Measurements from ENCODE around the gene HIC1.
A peak's percentile ranks its signal among the peaks of the same experiment; 100 is the strongest.

HIC1 gene

DNA sequence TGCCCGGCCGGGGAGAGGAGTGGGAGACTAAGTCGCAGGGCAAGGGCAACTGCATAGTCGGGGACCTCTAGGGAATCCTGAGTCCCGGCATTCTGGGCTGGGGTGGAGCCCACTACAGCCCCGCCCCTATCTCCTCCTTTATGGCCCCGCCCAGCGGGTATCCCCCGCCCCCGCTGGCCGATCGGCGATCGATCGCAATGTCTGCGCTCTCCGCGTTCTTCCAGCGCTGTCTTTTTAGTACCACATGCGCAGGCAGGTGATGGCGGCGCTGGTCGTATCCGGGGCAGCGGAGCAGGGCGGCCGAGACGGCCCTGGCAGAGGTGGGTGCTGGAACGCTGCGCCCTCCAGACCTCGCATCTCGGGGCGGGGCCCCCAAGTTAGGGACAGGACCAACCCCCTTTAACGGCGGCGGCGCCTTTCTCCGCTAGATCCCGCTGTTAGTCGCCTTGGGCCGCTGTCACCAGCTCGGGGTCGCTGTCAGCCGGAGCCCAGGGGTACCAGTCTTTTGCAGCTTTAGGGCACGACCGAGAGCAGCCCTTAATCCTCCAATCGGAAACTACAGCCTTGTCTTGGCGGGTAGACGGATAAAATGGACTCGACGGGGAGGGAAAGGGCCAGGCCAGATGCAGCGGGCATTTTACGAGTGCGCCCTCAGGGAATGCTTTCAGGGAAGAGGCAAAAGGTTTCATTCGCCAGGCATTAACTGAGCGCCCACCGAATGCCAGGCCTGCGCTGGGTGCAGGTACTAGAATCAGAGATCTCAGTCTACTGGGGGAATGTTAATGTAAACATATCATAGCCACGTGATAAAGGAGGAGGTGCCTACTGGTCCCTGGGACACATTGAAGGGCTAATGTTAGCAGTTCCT, 24.8 kb upstream of the HIC1 start, which contains the start of gene DPH1:
Gene DPH1 (plus strand): TSS at position 243 of the 868 bp plus-strand sequence. CDS start 17 bp downstream, at position 260.
- H3K27ac Mint-ChIP-seq = peak within 1 kb of the TSS; percentile 85 to 90
- peaks cover 21 to 26% of the 10 kb centered on the region in 2 donors for H3K4me1 Mint-ChIP-seq (ENCODE audit: low read depth in 2 of 2)
- peaks cover 10% of the 10 kb centered on the region for H3K36me3 Mint-ChIP-seq (ENCODE audit: insufficient read depth)
- DNase-seq (peak; percentile 79 to 84 (median 80)), ATAC-seq (replicated peaks) (peak; percentile 83)
- peaks cover 14 to 39% of the 10 kb centered on the region in 2 donors for H3K27me3 Mint-ChIP-seq
- no peaks in the 10 kb centered on the region for H3K9me3 Mint-ChIP-seq
- peak within 1 kb of the TSS; percentile 90 to 93 for H3K4me3 Mint-ChIP-seq

DNA sequence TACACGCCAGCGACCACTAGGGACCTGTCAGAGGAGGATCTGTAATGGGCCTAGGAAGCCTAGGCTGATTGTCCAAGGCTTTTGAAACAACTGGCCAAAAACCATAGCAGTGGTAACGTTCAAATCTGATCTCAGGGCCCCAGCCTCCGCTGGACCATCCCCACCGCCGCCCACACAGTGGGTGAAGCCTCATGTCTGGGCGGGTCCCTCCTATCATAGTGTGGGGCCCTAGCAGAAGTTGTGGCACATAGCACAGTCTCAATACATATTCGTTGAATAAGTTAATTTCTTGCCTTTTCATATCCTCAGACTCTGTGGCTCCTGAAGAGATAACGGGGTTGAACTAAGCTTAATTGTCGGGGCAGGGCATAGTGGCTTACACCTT, 24.1 kb upstream of the HIC1 start:
- peaks cover 20 to 25% of the 10 kb centered on the region in 2 donors for H3K4me1 Mint-ChIP-seq (ENCODE audit: low read depth in 2 of 2)
- ATAC-seq (replicated peaks) = no peak
- peaks cover 12 to 34% of the 10 kb centered on the region in 2 donors for H3K27me3 Mint-ChIP-seq

DNA sequence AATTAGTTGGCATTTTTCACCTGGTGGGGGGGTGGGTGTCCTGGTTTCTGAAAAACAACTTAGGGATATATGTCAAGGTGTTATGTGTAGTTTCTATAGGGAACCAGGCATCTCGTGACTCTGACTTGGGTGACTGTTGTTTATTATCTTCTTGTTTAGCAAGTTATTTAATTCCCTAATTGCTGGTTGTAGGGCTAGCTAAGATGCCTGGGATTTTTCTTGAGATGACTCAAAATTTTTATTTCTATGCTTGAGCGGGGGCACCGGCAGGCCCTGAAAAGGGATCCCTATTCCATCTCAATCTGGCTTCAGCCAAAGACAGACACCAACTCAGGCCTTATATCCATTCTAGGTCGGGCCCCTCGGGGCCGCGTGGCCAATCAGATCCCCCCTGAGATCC, 21.8 kb upstream of the HIC1 start:
- ATAC-seq (replicated peaks) (no peak), DNase-seq (no peak)
- peaks cover 14 to 19% of the 10 kb centered on the region in 2 donors for H3K4me1 Mint-ChIP-seq (ENCODE audit: low read depth in 2 of 2)
- H3K27ac Mint-ChIP-seq = no peak overlapping the region
- peaks cover 4 to 11% of the 10 kb centered on the region in 2 donors for H3K27me3 Mint-ChIP-seq
- H3K9me3 Mint-ChIP-seq = no peaks in the 10 kb centered on the region
- H3K4me3 Mint-ChIP-seq = no peak overlapping the region
- peaks cover 15% of the 10 kb centered on the region for H3K36me3 Mint-ChIP-seq (ENCODE audit: insufficient read depth)

More for the DNA sequence above, 24.1 kb upstream of the HIC1 start:
- Mint-ChIP-seq H3K9me3 (no peaks in the 10 kb centered on the region), H3K4me3 (peak overlapping the region; percentile 90 to 93), H3K36me3 (ENCODE audit: insufficient read depth) (peaks cover 10% of the 10 kb centered on the region), H3K27ac (peak overlapping the region; percentile 85 to 90)
- no peak for DNase-seq

DNA sequence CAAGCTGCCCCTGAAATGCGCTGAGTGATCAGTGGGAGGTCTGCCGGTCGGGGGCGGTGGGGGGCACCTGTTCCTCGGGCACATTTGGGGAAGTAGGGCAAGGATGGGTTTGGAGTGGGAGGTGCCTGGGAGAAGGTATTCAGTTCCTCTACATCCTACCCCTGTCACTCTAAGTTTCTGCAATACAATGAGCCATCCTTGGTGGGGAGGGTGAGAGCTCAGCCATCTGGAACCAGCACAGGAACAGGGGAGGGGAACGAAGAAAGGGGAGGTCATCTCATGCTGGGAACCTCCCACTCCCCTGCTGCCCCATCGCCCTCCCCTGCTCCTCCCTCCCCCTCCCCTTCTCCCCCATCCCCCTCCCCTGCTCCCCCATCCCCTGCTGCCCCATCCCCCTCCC, 20.7 kb upstream of the HIC1 start:
- Mint-ChIP-seq H3K4me1 (ENCODE audit: low read depth in 2 of 2) (peaks cover 12 to 17% of the 10 kb centered on the region in 2 donors), H3K27me3 (peaks cover 0 to under 1% of the 10 kb centered on the region in 2 donors), H3K4me3 (no peak overlapping the region), H3K27ac (no peak overlapping the region), H3K36me3 (ENCODE audit: insufficient read depth) (peaks cover 24% of the 10 kb centered on the region), H3K9me3 (no peaks in the 10 kb centered on the region)
- DNase-seq = no peak
- no peak for ATAC-seq (replicated peaks)

DNA sequence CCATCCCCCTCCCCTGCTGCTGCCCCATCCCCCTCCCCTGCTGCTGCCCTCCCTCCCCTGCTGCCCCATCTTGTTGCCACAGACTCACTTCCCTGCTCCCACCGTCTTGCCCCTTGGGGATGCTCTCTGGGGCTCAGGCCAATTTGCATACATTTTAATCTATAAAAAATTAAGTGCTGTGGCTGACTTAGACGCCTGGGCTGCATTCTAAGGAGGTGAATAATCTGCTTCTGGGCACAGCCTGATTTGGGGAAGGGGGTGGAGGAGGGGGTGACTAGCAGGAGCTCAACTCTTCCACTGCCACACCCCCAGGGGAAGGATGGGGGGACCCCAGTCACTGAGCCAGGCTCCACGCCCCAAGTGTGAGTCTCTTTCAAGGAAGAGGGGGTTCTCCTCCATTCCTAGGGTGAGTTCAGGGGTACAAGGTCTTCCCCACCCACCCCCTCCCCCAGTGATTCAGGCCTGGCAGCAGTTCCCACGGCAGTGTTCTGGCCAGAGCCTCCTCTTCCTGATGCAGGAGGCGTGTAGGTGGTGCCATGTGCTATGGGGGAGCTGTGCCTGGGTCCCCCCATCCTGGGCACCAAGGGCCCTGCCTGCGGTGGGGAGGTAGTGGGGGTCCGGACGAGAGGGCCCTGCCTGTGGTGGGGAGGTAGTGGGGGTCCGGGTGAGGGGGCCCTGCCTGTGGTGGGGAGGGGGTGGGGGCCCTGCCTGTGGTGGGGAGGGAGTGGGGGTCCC, 19.9 kb upstream of the HIC1 start:
- ATAC-seq (replicated peaks) (no peak), DNase-seq (no peak)
- H3K36me3 Mint-ChIP-seq (ENCODE audit: insufficient read depth) = peaks cover 23% of the 10 kb centered on the region
- no peak overlapping the region for H3K4me3 Mint-ChIP-seq
- H3K27me3 Mint-ChIP-seq = no peaks in the 10 kb centered on the region
- peaks cover 11 to 14% of the 10 kb centered on the region in 2 donors for H3K4me1 Mint-ChIP-seq (ENCODE audit: low read depth in 2 of 2)
- no peaks in the 10 kb centered on the region for H3K9me3 Mint-ChIP-seq
- no peak overlapping the region for H3K27ac Mint-ChIP-seq

DNA sequence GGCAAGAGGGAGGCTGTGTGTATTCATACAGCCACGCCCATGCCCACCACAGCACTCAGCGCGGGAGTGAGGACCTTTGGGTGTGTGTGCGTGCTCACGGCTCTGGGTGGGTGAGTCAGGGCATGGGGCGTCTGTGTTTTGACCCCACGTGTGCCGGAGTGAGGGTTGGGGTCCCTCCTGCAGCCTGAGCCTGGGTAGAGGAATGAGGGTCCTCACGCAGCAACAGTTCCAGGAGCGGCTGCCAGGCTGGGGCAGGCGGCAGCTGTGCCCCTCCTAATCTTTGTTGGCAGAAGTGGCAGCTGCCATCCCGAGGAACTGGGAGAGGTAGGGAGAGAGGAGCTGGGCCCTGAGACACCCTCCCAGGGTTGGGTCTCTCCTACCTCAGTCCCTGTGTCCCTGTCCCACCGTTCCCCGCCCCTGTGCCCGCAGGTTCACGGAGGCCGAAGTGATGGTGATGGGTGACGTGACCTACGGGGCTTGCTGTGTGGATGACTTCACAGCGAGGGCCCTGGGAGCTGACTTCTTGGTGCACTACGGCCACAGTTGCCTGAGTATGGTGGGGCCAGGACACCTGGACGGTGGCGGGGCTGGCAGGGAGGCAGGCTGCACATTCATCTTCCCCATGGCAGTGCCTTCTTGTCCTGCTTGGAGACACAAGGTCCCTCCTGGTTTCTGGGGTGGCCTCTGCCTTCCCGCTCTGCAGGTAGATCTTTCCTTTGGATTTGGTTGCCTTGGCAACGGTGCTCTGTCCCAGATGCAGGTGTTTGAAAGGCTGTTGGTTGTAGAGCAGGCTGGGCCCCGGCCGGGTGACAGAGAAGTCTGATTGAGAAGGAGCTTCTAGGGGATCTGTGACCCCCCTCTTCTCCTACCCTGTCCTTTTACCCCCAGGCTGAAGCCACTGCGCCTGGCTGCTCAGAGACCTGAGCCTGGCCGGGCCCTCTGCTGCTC, 19.1 kb upstream of the HIC1 start:
- no peaks in the 10 kb centered on the region for H3K27me3 Mint-ChIP-seq
- H3K4me3 Mint-ChIP-seq = no peak overlapping the region
- no peak for DNase-seq
- peaks cover 23% of the 10 kb centered on the region for H3K36me3 Mint-ChIP-seq (ENCODE audit: insufficient read depth)
- no peaks in the 10 kb centered on the region for H3K9me3 Mint-ChIP-seq
- peaks cover 3 to 5% of the 10 kb centered on the region in 2 donors for H3K4me1 Mint-ChIP-seq (ENCODE audit: low read depth in 2 of 2)
- peak overlapping the region in 1 of 2 donors; percentile 44 for H3K27ac Mint-ChIP-seq
- ATAC-seq (replicated peaks) = no peak

DNA sequence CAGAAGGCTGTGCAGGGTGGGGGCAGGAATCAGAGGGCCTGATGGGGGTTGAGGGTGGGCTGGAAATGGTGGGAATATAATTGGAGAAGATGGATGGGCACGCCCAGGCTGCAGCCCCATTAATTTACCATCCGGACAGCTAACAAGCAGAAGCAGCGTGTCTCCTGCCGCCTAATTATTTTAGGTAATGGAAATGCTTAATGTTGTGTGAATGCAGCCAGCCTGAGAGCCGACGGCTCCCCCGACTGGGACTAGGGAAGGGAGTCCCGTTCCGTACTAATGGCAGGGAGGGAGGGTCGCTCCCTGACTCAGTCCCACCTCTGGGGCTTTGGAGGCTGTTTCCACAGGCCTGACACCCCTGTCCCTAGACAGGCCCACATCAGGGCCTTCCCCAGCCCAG, 17.7 kb upstream of the HIC1 start:
- no peaks in the 10 kb centered on the region for H3K27me3 Mint-ChIP-seq
- ATAC-seq (replicated peaks) (no peak), DNase-seq (no peak)
- H3K9me3 Mint-ChIP-seq = no peaks in the 10 kb centered on the region
- H3K4me3 Mint-ChIP-seq = no peak overlapping the region
- peaks cover 1 to 3% of the 10 kb centered on the region in 2 donors for H3K4me1 Mint-ChIP-seq (ENCODE audit: low read depth in 2 of 2)
- H3K36me3 Mint-ChIP-seq (ENCODE audit: insufficient read depth) = peaks cover 36% of the 10 kb centered on the region
- no peak overlapping the region for H3K27ac Mint-ChIP-seq

DNA sequence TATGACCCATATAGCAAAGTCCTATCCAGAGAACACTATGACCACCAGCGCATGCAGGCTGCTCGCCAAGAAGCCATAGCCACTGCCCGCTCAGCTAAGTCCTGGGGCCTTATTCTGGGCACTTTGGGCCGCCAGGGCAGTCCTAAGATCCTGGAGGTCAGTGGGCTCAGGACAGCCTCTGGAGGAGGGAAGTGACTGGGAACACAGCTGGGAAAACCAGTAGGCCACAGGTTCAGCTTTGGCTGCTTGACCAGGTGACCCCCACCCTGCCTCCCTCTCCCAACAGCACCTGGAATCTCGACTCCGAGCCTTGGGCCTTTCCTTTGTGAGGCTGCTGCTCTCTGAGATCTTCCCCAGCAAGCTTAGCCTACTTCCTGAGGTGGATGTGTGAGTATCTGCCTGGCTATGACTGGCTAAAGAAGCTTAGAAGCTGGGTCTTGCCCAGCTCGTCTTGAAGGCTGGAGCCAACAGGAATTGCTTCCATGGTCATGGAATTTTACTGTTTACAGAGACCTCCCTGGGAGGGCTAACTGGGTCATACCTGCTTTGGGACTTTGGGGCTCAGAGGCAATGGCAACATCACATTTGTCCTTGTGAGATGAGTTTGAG, 14.6 kb upstream of the HIC1 start:
- ATAC-seq (replicated peaks) (no peak), DNase-seq (no peak)
- Mint-ChIP-seq H3K4me3 (peak overlapping the region; percentile 36 to 91), H3K27me3 (no peaks in the 10 kb centered on the region), H3K9me3 (no peaks in the 10 kb centered on the region), H3K27ac (peak overlapping the region; percentile 13 to 98), H3K4me1 (ENCODE audit: low read depth in 2 of 2) (peaks cover 15 to 23% of the 10 kb centered on the region in 2 donors), H3K36me3 (ENCODE audit: insufficient read depth) (peaks cover 44% of the 10 kb centered on the region)

DNA sequence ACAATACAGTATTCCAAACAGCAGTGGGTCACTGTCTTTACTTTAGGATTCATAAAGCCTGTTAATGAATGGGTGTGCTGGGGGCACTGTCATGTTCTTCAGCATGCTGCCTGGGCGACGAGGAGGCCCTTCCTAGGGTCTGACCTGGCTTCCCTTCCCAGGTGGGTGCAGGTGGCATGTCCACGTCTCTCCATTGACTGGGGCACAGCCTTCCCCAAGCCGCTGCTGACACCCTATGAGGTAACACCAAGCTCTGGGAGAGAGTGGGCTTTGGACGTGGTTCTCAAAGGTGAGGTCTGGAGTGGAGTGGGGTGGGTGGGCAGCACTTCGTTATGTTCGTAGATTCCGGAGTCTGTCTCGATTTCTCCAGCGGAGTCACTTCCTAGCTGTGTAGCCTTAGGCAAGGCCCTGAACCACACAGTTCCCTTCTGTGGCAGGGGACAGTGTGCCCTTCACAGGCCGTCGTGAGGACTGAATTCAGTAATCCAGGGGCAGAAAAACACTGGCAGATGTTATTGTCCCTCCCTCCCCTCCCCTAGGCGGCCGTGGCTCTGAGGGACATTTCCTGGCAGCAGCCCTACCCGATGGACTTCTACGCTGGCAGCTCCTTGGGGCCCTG, 13.9 kb upstream of the HIC1 start:
- H3K4me3 Mint-ChIP-seq = peak overlapping the region; percentile 90 to 91

DNA sequence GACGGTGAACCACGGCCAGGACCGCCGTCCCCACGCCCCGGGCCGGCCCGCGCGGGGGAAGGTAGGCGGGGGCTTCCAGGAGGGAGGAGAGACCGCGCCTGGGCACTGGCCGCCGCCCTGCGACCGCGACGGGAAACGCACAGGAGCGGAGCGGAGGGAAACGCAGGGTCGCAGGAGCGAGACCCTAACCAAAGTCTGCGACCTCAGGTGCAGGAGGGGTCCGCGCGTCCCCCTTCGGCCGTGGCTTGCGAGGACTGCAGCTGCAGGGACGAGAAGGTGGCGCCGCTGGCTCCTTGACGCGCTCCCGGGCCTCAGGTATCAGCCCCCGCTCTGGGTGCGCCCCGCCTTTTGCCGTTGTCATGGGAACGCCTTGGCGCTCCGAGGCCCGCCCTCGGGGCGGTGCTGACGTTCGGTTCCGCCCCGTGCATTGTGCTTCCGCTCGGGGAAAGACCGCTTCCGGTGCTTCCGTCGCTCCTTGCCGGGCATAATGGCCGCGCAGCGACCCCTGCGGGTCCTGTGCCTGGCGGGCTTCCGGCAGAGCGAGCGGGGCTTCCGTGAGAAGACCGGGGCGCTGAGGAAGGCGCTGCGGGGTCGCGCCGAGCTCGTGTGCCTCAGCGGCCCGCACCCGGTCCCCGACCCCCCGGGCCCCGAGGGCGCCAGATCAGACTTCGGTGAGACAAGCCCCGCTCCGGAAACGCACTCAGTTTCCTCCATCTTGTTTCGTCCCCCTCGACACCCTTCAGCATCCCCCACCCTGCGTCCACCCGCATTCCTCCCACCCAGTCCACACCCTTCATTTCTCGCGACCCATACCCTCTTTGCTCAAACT, 13.1 kb upstream of the HIC1 start, which contains the start of gene OVCA2:
Gene OVCA2 (plus strand): TSS at position 462 of the 829 bp plus-strand sequence. CDS start 26 bp downstream, at position 488.
- H3K9me3 Mint-ChIP-seq = no peaks in the 10 kb centered on the region
- peak within 1 kb of the TSS; percentile 96 to 98 for H3K27ac Mint-ChIP-seq
- DNase-seq (peak; percentile 96 to 98 (median 97)), ATAC-seq (replicated peaks) (peak; percentile 94)
- peaks cover 39% of the 10 kb centered on the region for H3K36me3 Mint-ChIP-seq (ENCODE audit: insufficient read depth)
- no peaks in the 10 kb centered on the region for H3K27me3 Mint-ChIP-seq
- H3K4me3 Mint-ChIP-seq = peak within 1 kb of the TSS; percentile 90 to 91
- H3K4me1 Mint-ChIP-seq (ENCODE audit: low read depth in 2 of 2) = peaks cover 15 to 23% of the 10 kb centered on the region in 2 donors

More for the DNA sequence above, 13.9 kb upstream of the HIC1 start:
- Mint-ChIP-seq H3K27ac (peak overlapping the region; percentile 96 to 98), H3K27me3 (no peaks in the 10 kb centered on the region), H3K9me3 (no peaks in the 10 kb centered on the region), H3K4me1 (ENCODE audit: low read depth in 2 of 2) (peaks cover 15 to 23% of the 10 kb centered on the region in 2 donors), H3K36me3 (ENCODE audit: insufficient read depth) (peaks cover 44% of the 10 kb centered on the region)
- DNase-seq (no peak), ATAC-seq (replicated peaks) (no peak)

DNA sequence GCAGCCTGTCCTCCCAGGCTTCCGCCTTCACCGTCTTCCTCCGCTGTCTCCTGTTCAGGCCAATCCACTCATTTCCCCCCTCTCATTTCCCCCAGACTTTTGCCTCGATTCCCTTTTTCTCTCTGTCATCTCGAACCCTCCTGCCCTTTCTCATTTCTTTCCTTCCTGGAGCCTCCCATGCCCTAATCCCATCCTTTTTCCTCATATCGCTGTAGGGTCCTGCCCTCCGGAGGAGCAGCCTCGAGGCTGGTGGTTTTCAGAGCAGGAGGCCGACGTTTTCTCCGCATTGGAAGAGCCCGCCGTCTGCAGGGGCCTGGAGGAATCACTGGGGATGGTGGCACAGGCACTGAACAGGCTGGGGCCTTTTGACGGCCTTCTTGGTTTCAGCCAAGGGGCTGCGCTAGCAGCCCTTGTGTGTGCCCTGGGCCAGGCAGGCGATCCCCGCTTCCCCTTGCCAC, 12.5 kb upstream of the HIC1 start:
- Mint-ChIP-seq H3K36me3 (ENCODE audit: insufficient read depth) (peaks cover 38% of the 10 kb centered on the region), H3K27ac (peak overlapping the region; percentile 96 to 98), H3K4me1 (ENCODE audit: low read depth in 2 of 2) (peaks cover 15 to 23% of the 10 kb centered on the region in 2 donors), H3K27me3 (no peaks in the 10 kb centered on the region), H3K4me3 (peak overlapping the region; percentile 90 to 91), H3K9me3 (no peaks in the 10 kb centered on the region)
- ATAC-seq (replicated peaks) (no peak), DNase-seq (no peak)
